GM04503 (cell line): ENCODE measurements around the gene TP53BP1.
A peak's percentile ranks its signal among the peaks of the same experiment; 100 is the strongest.

Experiments used
- DNase-seq: peaks from one replicate; pipeline ENCODE4 v3.0.0-alpha.2; 2012; ENCODE audit warnings: low read depth

The TP53BP1 gene

GRCh38 chr15:43489191-43489590 is 3.8 kb downstream of the TP53BP1 start:
- no peak for DNase-seq

DNA sequence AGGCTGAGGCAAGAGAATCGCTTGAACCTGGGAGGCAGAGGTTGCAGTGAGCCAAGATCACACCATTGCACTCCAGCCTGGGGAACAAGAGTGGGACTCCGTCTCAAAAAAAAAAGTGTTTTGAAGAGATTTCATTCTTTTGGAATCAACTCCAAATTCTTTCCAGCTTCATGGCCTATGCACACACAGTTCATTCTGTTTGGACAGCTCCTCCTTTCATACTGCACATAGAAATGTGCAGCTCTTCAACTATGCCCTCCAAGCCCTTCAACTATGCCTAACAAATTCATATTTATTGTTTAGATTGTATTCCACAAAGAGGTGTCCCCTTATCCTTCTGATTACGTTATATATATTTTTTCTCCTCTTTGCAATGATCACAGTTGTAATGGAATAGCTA is 4.2 kb downstream of the TP53BP1 start:
- DNase-seq: no peak

GRCh38 chr15:43487271-43487895 is 5.6 kb downstream of the TP53BP1 start:
- DNase-seq: no peak

- no peak for DNase-seq
Observed at GRCh38 chr15:43484455-43484854, 8.5 kb downstream of the TP53BP1 start.

GRCh38 chr15:43483297-43484128 is 9.4 kb downstream of the TP53BP1 start:
- DNase-seq: no peak

DNA sequence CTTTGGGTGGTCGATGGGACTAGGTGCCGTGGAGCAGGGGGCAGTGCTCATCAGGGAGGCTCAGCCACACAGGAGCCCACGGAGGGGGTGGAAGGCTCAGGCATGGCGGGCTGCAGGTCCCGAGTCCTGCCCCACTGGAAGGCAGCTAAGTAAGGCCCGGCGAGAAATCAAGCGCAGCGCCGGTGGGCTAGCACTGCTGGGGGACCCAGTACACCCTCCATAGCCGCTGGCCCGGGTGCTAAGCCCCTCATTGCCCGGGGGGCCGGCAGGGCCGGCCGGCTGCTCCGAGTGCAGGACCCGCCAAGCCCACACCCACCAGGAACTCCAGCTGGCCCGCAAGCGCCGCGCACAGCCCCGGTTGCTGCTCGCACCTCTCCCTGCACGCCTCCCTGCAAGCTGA is 19.1 kb downstream of the TP53BP1 start:
- DNase-seq: no peak

DNA sequence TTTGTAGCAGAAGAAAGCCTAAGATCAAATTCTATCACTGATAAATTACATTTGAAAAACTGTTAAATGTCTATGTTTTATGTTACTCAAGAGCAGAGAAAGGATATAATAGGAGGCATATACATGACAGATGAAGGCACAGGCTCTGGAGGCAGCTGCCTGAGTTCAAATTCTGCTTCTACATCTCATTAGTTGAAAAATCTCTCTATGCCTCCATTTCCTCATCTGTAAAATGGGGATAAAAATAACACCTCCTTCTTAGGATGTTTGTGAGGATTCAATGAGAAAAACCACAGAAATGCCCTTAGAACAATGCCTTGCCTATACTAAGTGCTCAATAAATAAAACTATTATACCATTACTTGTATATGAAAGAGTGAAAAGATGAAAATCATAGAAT is 21.0 kb downstream of the TP53BP1 start:
- DNase-seq: no peak

DNA sequence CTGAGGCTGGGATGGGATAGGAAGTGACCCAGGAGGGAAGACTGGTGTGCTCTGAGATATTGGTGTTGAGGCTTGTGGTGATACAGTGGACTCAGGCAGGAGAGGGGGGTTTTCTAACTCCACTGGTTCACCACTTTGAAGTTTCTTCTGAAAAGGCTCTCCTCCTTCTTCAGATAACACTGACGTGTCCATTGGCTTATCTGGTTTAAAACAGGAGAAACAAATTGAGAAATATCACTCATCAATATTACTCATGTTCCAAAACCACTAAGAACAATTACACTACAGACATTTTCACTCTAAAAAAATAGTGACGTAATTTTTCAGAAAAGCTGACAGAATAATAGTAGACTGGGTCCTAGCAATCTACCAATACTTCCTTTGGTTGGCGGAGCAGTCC is 23.1 kb downstream of the TP53BP1 start:
- DNase-seq: no peak

- peak; percentile 62 for DNase-seq
Observed at GRCh38 chr15:43465100-43465499, 27.9 kb downstream of the TP53BP1 start.

DNA sequence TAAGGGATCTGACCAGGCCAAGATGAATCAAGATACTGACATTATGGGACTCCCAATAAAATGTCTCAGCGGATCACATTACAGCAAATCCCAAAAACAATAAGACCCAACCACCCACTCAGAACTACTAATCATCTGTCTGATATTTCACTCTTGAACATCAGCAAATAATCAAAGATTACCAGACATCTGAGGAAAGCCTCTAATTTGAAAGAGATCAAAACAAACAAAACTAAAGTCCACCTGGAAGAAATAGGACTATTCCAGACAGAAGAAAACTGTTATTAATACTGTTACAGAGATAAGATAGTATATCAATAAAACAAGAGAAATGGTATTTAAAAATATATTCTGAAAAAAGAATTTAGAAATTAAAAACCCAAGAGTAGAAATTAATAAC is 29.0 kb downstream of the TP53BP1 start:
- DNase-seq: no peak

- no peak for DNase-seq
Observed at GRCh38 chr15:43463507-43463906, 29.4 kb downstream of the TP53BP1 start.

DNA sequence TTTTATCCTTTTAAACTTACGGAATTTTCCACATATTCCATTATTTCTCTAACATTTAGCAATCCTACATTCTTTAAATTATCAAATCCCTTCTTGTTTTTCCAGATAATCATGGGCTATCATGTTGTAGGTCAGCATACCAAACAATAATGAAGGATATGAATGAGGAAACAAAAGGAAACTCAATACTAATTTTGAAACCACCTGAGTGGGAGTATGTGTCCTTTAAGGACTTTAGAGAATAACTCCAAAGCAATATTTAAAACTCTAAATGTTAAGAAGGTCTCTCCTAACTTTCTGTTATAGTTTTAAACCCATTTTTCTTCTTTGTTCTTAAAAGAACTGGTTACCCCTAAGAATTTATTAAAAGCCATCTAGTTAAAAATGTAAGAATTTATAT is 43.0 kb downstream of the TP53BP1 start:
- no peak for DNase-seq

- DNase-seq: no peak
Observed at GRCh38 chr15:43446344-43446743, 46.6 kb downstream of the TP53BP1 start.

GRCh38 chr15:43441316-43441715 is 51.6 kb downstream of the TP53BP1 start:
- DNase-seq: peak; percentile 11

DNA sequence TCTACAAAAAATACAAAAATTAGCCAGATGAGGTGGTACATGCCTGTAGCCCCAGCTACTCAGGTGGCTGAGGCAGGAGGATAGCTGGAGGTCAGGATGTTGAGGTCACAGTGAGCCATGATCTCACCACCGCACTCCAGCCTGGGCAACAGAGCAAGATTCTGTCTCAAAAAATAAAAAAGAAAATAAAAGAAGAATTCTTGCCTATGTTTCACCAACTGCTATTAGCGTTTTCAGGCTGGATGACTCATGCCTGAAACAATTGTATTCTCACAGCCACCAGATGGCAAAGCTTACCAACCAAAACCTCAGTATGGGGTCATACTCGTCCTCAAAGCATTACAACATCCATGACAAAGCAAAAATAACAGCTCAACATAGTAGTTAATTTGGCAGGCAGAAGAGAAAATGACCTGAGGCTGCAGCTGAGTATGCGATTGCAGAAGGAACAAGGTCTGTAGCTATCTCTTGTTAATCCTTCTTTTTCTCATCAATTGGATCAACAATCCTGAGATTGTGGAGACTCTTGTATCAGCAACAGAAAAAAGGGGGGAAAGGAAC is 52.2 kb downstream of the TP53BP1 start:
- peak; percentile 97 for DNase-seq

GRCh38 chr15:43439268-43439667 is 53.7 kb downstream of the TP53BP1 start:
- DNase-seq: no peak

- DNase-seq: no peak
Observed at GRCh38 chr15:43436395-43436794, 56.6 kb downstream of the TP53BP1 start.

- no peak for DNase-seq
Observed at GRCh38 chr15:43434446-43434845, 58.5 kb downstream of the TP53BP1 start.

DNA sequence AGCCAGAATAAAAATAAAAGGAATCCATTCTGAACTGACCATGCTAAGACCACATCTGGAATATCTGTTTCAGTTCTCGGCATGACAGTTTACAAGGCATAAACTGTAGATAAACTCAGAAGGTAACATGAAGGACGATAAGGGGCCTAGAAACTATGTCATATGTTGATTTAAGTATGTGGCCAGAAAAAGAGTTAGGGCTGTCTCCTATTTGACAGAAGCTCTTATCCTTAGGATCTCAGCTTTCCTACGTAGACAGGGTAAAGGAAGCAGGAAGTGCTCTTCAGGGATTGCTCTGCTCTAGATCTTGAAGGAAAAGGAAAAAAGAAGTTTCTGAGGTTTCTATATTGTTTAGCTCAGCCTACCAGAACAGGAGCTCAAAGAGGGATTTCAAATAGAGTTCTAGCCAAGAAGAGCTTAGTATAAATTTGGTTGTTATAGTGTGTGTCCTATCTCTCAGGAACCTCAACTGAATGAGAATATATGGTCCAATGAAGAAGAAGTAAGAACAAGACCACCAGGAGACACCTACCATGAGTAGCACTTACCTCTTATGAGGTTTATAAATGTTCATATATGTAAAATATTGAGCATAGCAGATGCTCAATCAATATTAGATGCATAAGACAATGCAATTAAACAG is 59.2 kb downstream of the TP53BP1 start:
- DNase-seq: no peak

DNA sequence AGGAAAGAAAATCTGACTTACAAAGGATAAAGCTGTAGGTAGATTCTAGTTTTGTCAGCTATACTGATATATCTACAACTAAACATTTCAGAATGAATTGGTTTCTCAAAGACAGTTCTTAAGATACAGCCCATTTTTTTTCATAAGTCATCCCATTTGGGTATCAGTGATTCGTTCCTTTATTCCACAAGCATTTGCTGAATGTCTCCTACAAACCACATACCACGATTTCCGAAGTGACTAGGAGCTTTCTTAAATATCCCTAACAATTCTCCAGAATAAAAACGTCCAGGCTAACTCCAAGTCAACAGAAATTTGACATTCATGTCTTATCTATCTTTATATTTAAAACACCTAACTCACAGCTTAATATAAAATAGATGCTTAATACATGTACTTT is 59.8 kb downstream of the TP53BP1 start:
- no peak for DNase-seq

DNA sequence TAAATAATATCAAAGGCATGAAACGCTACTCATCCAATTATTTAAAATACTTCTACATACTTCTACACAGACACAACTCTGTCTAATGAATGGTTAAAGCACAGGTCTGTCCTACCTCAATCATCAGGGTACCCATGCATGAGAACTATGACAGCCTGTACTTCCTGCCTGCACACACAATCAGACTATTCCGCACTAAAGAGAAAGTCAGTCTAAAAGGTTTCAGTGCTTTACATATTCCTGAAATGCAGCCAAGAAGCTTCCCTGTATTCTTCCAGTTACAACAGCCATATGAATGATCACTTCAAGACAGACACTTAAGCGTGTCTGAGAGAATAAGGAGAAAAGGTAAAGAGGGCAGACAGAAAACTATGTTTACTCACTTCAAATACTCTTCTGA is 63.3 kb downstream of the TP53BP1 start:
- no peak for DNase-seq

GRCh38 chr15:43423793-43424192 is 69.2 kb downstream of the TP53BP1 start:
- no peak for DNase-seq

- no peak for DNase-seq
Observed at GRCh38 chr15:43420876-43421275, 72.1 kb downstream of the TP53BP1 start.
